ENCODE data around the gene NRXN3. TPM values are rescaled to one million over a fixed set of nuclear protein-coding genes. Genes with fewer than 3 reads are reported as not detected.

The NRXN3 gene
- polyA plus RNA-seq, 1 donor (not counting 4 experiments of a cell fraction or from before 2014, with no cell fraction given): 0.89 TPM

DNA sequence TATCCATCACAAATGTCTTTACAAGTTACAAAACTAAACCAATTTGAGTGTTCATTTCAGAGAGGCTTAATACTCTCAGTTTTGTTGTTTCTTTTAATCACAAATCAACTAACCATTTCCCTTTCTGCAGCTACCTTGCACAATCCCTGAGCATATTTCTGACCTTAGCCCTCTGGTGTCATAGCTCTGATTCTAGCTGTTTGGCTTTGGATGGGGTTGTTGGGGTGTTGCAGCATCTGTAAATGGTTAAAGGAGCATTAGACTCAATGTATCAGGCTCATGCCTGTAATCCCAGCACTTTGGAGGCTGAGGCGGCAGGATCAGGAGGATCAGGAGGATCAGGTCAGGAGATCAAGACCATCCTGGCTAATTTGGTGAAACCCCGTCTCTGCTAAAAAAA is 461.4 kb downstream of the NRXN3 start:
- Histone ChIP-seq H3K9me3 (ENCODE audit: control insufficient read depth, low read depth, low read length) (no peaks in the 10 kb centered on the region), H3K36me3 (ENCODE audit: control insufficient read depth in 2 of 2, extremely low read depth in 1 of 2, insufficient read depth in 2 of 2, low read length in 2 of 2) (no peaks in the 10 kb centered on the region), H3K9ac (ENCODE audit: control insufficient read depth, extremely low read depth, insufficient read depth, low read length) (no peak overlapping the region), H4K20me1 (ENCODE audit: control insufficient read depth, extremely low read depth, insufficient read depth, low read length) (no peaks in the 10 kb centered on the region), H3K27me3 (ENCODE audit: control insufficient read depth, extremely low read depth, insufficient read depth, low read length) (no peaks in the 10 kb centered on the region), H3K9me1 (ENCODE audit: control insufficient read depth, extremely low read depth, insufficient read depth, low read length) (no peaks in the 10 kb centered on the region), H3K79me2 (ENCODE audit: control insufficient read depth, insufficient read depth, low read length) (no peaks in the 10 kb centered on the region), H3K4me1 (ENCODE audit: control insufficient read depth, extremely low read depth, insufficient read depth, low read length) (no peaks in the 10 kb centered on the region), H2AFZ (ENCODE audit: control insufficient read depth, low read length) (no peak overlapping the region), H3K4me3 (ENCODE audit: control insufficient read depth in 2 of 3, extremely low read depth in 1 of 3, insufficient read depth in 2 of 3, low read depth in 1 of 3, low read length in 3 of 3) (no peak overlapping the region), H3K27ac (ENCODE audit: control insufficient read depth, insufficient read depth, low read length) (no peak overlapping the region), H3K4me2 (ENCODE audit: control insufficient read depth, extremely low read depth, insufficient read depth, low read depth, low read length) (no peak overlapping the region)
- no peak for FAIRE-seq
- DNase-seq (ENCODE audit: low read depth, low spot score): no peak
- dilution Hi-C loops (cut with MboI; ENCODE audit: extremely low pct_ligation_motif_present, low sequenced_read_pairs): no loop called here
- TF ChIP-seq, protein P1, sequence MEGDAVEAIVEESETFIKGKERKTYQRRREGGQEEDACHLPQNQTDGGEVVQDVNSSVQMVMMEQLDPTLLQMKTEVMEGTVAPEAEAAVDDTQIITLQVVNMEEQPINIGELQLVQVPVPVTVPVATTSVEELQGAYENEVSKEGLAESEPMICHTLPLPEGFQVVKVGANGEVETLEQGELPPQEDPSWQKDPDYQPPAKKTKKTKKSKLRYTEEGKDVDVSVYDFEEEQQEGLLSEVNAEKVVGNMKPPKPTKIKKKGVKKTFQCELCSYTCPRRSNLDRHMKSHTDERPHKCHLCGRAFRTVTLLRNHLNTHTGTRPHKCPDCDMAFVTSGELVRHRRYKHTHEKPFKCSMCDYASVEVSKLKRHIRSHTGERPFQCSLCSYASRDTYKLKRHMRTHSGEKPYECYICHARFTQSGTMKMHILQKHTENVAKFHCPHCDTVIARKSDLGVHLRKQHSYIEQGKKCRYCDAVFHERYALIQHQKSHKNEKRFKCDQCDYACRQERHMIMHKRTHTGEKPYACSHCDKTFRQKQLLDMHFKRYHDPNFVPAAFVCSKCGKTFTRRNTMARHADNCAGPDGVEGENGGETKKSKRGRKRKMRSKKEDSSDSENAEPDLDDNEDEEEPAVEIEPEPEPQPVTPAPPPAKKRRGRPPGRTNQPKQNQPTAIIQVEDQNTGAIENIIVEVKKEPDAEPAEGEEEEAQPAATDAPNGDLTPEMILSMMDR (optimal IDR thresholded peaks at IDR 0.05 in 1 of 3, IDR thresholded peaks at IDR 0.05 in 1 of 3, conservative IDR thresholded peaks at IDR 0.05 in 1 of 3; ENCODE audit: extremely low read depth in 1 of 3, insufficient read depth in 2 of 3, low read length in 3 of 3): no peak
- no peak for TF ChIP-seq EZH2 (IDR thresholded peaks at IDR 0.05; ENCODE audit: low read length)

DNA sequence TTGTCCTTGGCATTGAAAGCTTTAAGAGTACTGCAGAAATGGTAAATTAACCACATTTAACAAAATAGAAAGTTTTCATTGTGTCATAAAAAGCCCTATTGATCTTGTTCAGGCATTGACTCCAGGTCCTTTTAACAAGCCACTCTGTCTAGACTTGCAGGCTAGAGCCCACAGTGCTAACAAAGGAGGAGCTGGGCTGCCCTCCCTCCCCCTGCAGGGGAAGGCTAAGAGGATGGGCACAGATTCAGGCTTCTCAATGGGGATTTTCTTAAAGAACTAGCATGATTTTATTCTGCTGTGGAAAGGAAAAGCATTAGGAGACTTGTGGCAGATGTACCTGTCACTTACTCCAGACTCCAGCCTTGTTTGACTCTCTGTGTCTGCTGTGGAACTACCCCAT is 463.6 kb downstream of the NRXN3 start:
- Histone ChIP-seq H3K9me3 (ENCODE audit: control insufficient read depth, low read depth, low read length) (no peaks in the 10 kb centered on the region), H3K4me3 (ENCODE audit: control insufficient read depth in 2 of 3, extremely low read depth in 1 of 3, insufficient read depth in 2 of 3, low read depth in 1 of 3, low read length in 3 of 3) (no peak overlapping the region), H3K4me2 (ENCODE audit: control insufficient read depth, extremely low read depth, insufficient read depth, low read depth, low read length) (no peak overlapping the region), H3K36me3 (ENCODE audit: control insufficient read depth in 2 of 2, extremely low read depth in 1 of 2, insufficient read depth in 2 of 2, low read length in 2 of 2) (no peaks in the 10 kb centered on the region), H3K4me1 (ENCODE audit: control insufficient read depth, extremely low read depth, insufficient read depth, low read length) (no peaks in the 10 kb centered on the region), H3K79me2 (ENCODE audit: control insufficient read depth, insufficient read depth, low read length) (no peaks in the 10 kb centered on the region), H3K9ac (ENCODE audit: control insufficient read depth, extremely low read depth, insufficient read depth, low read length) (no peak overlapping the region), H4K20me1 (ENCODE audit: control insufficient read depth, extremely low read depth, insufficient read depth, low read length) (no peaks in the 10 kb centered on the region), H3K9me1 (ENCODE audit: control insufficient read depth, extremely low read depth, insufficient read depth, low read length) (no peaks in the 10 kb centered on the region), H2AFZ (ENCODE audit: control insufficient read depth, low read length) (no peak overlapping the region), H3K27ac (ENCODE audit: control insufficient read depth, insufficient read depth, low read length) (no peak overlapping the region), H3K27me3 (ENCODE audit: control insufficient read depth, extremely low read depth, insufficient read depth, low read length) (no peaks in the 10 kb centered on the region)
- FAIRE-seq: no peak
- dilution Hi-C loops (cut with MboI; ENCODE audit: extremely low pct_ligation_motif_present, low sequenced_read_pairs): no loop called here
- TF ChIP-seq EZH2 (IDR thresholded peaks at IDR 0.05; ENCODE audit: low read length): no peak
- TF ChIP-seq, protein P1 (optimal IDR thresholded peaks at IDR 0.05 in 1 of 3, IDR thresholded peaks at IDR 0.05 in 1 of 3, conservative IDR thresholded peaks at IDR 0.05 in 1 of 3; ENCODE audit: extremely low read depth in 1 of 3, insufficient read depth in 2 of 3, low read length in 3 of 3): no peak
- no peak for DNase-seq (ENCODE audit: low read depth, low spot score)
